Loucy (cell line): Measurements from ENCODE around the gene OPN3.

ENCODE experiments used
- EZH2phosphoT487 ChIP-seq: fragments of 200-600 bp; IDR thresholded peaks from 2 replicates; pipeline ENCODE4 v1.6.1; 2018; ENCODE audit warnings: antibody characterized with exemption, mild to moderate bottlenecking, moderate library complexity, borderline replicate concordance
- TF ChIP-seq, protein P1 (sequence below): fragments of 200-600 bp; sonication (generic); conservative IDR thresholded peaks from 2 replicates; pipeline ENCODE4 v1.5.1; 2014; ENCODE audit warnings: mild to moderate bottlenecking, antibody characterized with exemption, low read length

DNA sequence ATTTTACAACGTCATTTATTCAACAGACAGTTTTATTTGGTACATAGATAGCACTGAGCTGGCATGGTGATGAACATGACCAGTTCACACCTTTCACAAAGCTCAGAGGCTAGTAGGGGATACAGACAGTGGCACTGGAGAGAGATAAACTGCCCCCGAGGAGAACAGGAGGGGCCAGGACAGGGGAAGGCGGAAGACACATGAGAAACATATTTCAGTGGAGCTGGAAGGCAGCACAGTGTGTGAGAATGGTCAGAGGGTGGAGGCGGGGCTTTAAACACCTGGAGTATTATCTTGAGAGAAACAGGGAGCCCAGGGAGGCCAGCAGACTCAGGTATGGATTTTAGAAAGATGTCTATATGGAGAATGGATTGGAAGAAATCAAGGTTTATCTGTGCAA, 49.5 kb downstream of the OPN3 start:
- TF ChIP-seq, protein P1, sequence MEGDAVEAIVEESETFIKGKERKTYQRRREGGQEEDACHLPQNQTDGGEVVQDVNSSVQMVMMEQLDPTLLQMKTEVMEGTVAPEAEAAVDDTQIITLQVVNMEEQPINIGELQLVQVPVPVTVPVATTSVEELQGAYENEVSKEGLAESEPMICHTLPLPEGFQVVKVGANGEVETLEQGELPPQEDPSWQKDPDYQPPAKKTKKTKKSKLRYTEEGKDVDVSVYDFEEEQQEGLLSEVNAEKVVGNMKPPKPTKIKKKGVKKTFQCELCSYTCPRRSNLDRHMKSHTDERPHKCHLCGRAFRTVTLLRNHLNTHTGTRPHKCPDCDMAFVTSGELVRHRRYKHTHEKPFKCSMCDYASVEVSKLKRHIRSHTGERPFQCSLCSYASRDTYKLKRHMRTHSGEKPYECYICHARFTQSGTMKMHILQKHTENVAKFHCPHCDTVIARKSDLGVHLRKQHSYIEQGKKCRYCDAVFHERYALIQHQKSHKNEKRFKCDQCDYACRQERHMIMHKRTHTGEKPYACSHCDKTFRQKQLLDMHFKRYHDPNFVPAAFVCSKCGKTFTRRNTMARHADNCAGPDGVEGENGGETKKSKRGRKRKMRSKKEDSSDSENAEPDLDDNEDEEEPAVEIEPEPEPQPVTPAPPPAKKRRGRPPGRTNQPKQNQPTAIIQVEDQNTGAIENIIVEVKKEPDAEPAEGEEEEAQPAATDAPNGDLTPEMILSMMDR, result no peak
- no peak for TF ChIP-seq EZH2phosphoT487
